ENCODE measurements around the gene FBXL19.
"Not testable (repeated sequence)": the region's sequence is repeated elsewhere in the genome, so short reads cannot be mapped to it uniquely, and the experiment has no call there.

FBXL19 gene

GRCh38 chr16:30934827-30935557 is 11.6 kb downstream of the FBXL19 start:
- no peak overlapping the region for H3K4me3 ChIP-seq (ENCODE audit: low read depth, low read length)
- no peak for DNase-seq (ENCODE audit: low read depth)

GRCh38 chr16:30937692-30938091 is 14.3 kb downstream of the FBXL19 start:
- TF ChIP-seq CTCF (IDR thresholded peaks at IDR 0.05; ENCODE audit: control insufficient read depth, extremely low read depth, insufficient read depth), result no peak
- DNase-seq (ENCODE audit: low read depth), result no peak
- H3K4me3 ChIP-seq (ENCODE audit: low read depth, low read length), result no peak overlapping the region

More at GRCh38 chr16:30934827-30935557, 11.6 kb downstream of the FBXL19 start:
- TF ChIP-seq CTCF (IDR thresholded peaks at IDR 0.05; ENCODE audit: control insufficient read depth, extremely low read depth, insufficient read depth), result peak; percentile 29; the same call in 1 of the 2 replicates

- H3K4me3 ChIP-seq (ENCODE audit: low read depth, low read length); DNase-seq (ENCODE audit: low read depth): not testable (repeated sequence)
Observed at GRCh38 chr16:30939571-30939970, 16.2 kb downstream of the FBXL19 start.

GRCh38 chr16:30941600-30942425 is 18.4 kb downstream of the FBXL19 start:
- no peak overlapping the region for H3K4me3 ChIP-seq (ENCODE audit: low read depth, low read length)
- DNase-seq (ENCODE audit: low read depth), result no peak
- TF ChIP-seq CTCF (IDR thresholded peaks at IDR 0.05; ENCODE audit: control insufficient read depth, extremely low read depth, insufficient read depth), result peak; percentile 84

- DNase-seq (ENCODE audit: low read depth), result no peak
- no peak overlapping the region for H3K4me3 ChIP-seq (ENCODE audit: low read depth, low read length)
- no peak for TF ChIP-seq CTCF (IDR thresholded peaks at IDR 0.05; ENCODE audit: control insufficient read depth, extremely low read depth, insufficient read depth)
Observed at GRCh38 chr16:30942426-30942806, 19.0 kb downstream of the FBXL19 start.

GRCh38 chr16:30944352-30944751 is 21.0 kb downstream of the FBXL19 start:
- no peak for DNase-seq (ENCODE audit: low read depth)

More at GRCh38 chr16:30944352-30944751, 21.0 kb downstream of the FBXL19 start:
- TF ChIP-seq CTCF (IDR thresholded peaks at IDR 0.05; ENCODE audit: control insufficient read depth, extremely low read depth, insufficient read depth), result no peak
- no peak overlapping the region for H3K4me3 ChIP-seq (ENCODE audit: low read depth, low read length)
